C1 segment of cervical spinal cord (tissue), 14 donors: ENCODE measurements around the gene PVALEF.
A peak's percentile ranks its signal among the peaks of the same experiment; 100 is the strongest.

Experiments used
- DNase-seq, 14 donors: peaks; one replicate each; lab custom pipeline; 2025; lab: John Stamatoyannopoulos, UW

Gene PVALEF

GRCh38 chr17:81161536-81161935 is 3.8 kb upstream of the PVALEF start:
- DNase-seq = no peak

- DNase-seq = no peak
These were observed 3.3 kb upstream of the PVALEF start for GRCh38 chr17:81161972-81162371.

- DNase-seq = no peak
These were observed 2.8 kb upstream of the PVALEF start for GRCh38 chr17:81162491-81162890.

- no peak for DNase-seq
These were observed 2.1 kb upstream of the PVALEF start for GRCh38 chr17:81163051-81163695.

- no peak for DNase-seq
These were observed 1.5 kb upstream of the PVALEF start for GRCh38 chr17:81163703-81164370.

GRCh38 chr17:81164371-81165245 is 699 bp upstream of the PVALEF start:
- DNase-seq = peak in 12 of 14 donors; percentile 29 to 84 (median 67)

GRCh38 chr17:81166033-81166492 is 756 bp downstream of the PVALEF start, which contains the start of gene AATK:
AATK (minus strand) TSS chr17:81166221; CDS start chr17:81165992, 229 bp downstream.
- DNase-seq = peak in 2 of 14 donors; percentile 26 to 40

GRCh38 chr17:81167194-81167524 is 1.9 kb downstream of the PVALEF start:
- DNase-seq = no peak

GRCh38 chr17:81167638-81168037 is 2.3 kb downstream of the PVALEF start:
- DNase-seq = no peak

- no peak for DNase-seq
These were observed 4.6 kb downstream of the PVALEF start for GRCh38 chr17:81169870-81170309.

- no peak for DNase-seq
These were observed 5.6 kb downstream of the PVALEF start for GRCh38 chr17:81170727-81171494.

- DNase-seq = no peak
These were observed 6.6 kb downstream of the PVALEF start for GRCh38 chr17:81171941-81172340.

- no peak for DNase-seq
These were observed 7.9 kb downstream of the PVALEF start for GRCh38 chr17:81173052-81173761.

- DNase-seq = no peak
These were observed 8.5 kb downstream of the PVALEF start for GRCh38 chr17:81173762-81174155.

- DNase-seq = no peak
These were observed 11.4 kb downstream of the PVALEF start for GRCh38 chr17:81176666-81177065.

GRCh38 chr17:81178136-81179091 is 13.1 kb downstream of the PVALEF start:
- no peak for DNase-seq

- DNase-seq = no peak
These were observed 13.9 kb downstream of the PVALEF start for GRCh38 chr17:81179220-81179619.

GRCh38 chr17:81179861-81180260 is 14.6 kb downstream of the PVALEF start:
- no peak for DNase-seq
